H7 (cell line): Measurements from ENCODE around the gene KRTAP5-1. TPM values are rescaled to one million over a fixed set of nuclear protein-coding genes. Genes with fewer than 3 reads are reported as not detected.

Source experiments
- DNase-seq: peaks from one replicate; pipeline ENCODE4 v3.0.0; 2012
- H3K27me3 ChIP-seq: 2 replicates; pipeline ENCODE4 v1.6.0; 2011; ENCODE audit warnings: mild to moderate bottlenecking, low read length; ENCODE audit not compliant: control insufficient read depth, insufficient read depth
- H3K36me3 ChIP-seq: replicated peaks from 2 replicates; pipeline ENCODE4 v1.5.1; 2011; ENCODE audit warnings: low read length; ENCODE audit not compliant: control insufficient read depth, insufficient read depth
- H3K4me3 ChIP-seq: 2 replicates; pipeline ENCODE4 v1.5.1; 2011; ENCODE audit warnings: low read depth, mild to moderate bottlenecking, control low read depth, low read length, moderate library complexity; ENCODE audit not compliant: insufficient read depth
- total RNA-seq: library from RNA; depleted of rRNA; stranded (reverse); fragments of >200 nt; shearing (Covaris generic); gene quantifications from 2 replicates; pipeline ENCODE4 v1.2.3, GENCODE V29; 2014

KRTAP5-1 gene
- total RNA-seq, 1 experiment from 2014 or later: not detected

DNA sequence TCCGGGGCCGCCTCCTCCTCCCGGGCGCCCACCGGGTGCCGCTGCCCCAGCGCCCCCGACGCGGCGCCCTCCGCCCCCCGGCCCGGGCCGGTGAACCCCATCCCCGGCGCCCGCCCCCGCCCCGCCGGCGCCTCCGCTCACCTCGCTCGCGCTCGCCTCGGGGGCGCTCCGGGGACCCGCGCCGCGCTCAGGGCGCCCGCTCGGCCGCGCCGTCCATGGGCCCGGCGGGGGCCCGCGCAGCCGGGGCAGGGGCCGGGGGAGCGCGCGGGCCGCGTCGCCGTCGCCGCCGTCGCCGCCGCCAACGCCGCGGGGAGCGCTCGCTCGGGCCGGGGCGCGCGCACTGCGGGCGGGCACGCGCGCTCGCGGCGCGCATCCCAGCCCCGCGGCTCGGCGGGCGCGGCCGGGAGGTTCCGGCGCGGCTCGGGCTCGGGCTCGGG, 13.3 kb downstream of the KRTAP5-1 start:
- Histone ChIP-seq H3K27me3 (peaks cover 43% of the 10 kb centered on the region), H3K4me3 (peak overlapping the region; percentile 45), H3K36me3 (no peaks in the 10 kb centered on the region)
- DNase-seq: no peak

- Histone ChIP-seq H3K27me3 (peaks cover 43% of the 10 kb centered on the region), H3K36me3 (no peaks in the 10 kb centered on the region), H3K4me3 (peak overlapping the region; percentile 45)
- DNase-seq: peak; percentile 88
Observed at GRCh38 chr11:1570896-1571759, 14.0 kb downstream of the KRTAP5-1 start.

- Histone ChIP-seq H3K4me3 (no peak overlapping the region), H3K27me3 (peaks cover 43% of the 10 kb centered on the region)
- no peak for DNase-seq
Observed at GRCh38 chr11:1570531-1570895, 14.6 kb downstream of the KRTAP5-1 start.

DNA sequence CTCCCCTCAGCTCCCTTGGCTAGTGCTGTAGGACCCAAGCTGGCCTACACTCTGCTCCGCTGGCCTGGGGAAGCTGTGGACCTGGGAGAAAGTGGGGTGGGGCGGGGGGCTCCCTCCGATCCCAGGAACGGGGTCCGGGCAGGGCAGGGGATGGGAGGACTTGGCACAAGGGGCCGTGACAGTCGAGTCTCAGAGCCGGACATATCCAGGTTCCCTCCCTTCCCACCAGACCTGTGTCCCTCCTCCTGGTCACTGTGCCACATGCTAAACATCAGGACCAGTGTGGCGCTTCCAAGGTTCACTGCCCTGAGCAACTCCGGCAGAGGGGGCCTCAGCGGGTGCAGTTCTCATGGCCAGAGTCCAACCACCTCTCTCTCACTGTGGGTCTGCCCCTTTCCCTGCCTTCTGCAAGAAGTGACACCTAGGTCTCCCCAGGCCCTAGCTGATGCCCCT, 15.1 kb downstream of the KRTAP5-1 start:
- DNase-seq: peak; percentile 37
- Histone ChIP-seq H3K36me3 (no peaks in the 10 kb centered on the region), H3K4me3 (no peak overlapping the region), H3K27me3 (peaks cover 41% of the 10 kb centered on the region)

More at GRCh38 chr11:1570531-1570895, 14.6 kb downstream of the KRTAP5-1 start:
- no peaks in the 10 kb centered on the region for H3K36me3 ChIP-seq

GRCh38 chr11:1569251-1569780, 15.8 kb downstream of the KRTAP5-1 start:
- H3K4me3 ChIP-seq: no peak overlapping the region
- H3K27me3 ChIP-seq: peaks cover 35% of the 10 kb centered on the region

DNA sequence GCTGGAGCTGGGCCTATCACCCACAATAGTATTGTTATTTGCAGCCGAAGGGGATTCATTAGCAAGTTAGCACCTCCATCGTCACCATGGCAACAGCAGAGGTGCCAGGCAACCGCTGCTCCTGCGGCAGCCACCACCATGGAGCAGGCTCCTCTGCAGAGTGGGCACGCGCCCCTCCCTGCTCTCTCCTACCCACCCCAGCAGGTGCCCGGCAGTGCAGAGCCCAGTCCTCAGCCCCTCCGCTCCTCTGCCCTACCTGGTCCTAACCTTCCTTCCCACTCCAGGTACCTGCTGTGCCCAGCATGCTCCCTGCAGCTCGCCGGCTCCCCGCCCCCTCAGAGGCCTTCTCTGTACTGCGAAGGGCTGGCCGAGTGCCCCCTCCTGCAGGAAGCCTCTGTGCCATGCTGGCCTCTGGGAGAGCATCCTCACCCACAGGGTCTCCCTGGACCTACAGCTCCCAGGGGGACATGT, 16.6 kb downstream of the KRTAP5-1 start:
- peaks cover 27% of the 10 kb centered on the region for H3K27me3 ChIP-seq
- no peaks in the 10 kb centered on the region for H3K36me3 ChIP-seq
- H3K4me3 ChIP-seq: no peak overlapping the region
- DNase-seq: peak; percentile 90

More at GRCh38 chr11:1569251-1569780, 15.8 kb downstream of the KRTAP5-1 start:
- no peaks in the 10 kb centered on the region for H3K36me3 ChIP-seq
- peak; percentile 32 for DNase-seq

- Histone ChIP-seq H3K4me3 (no peak overlapping the region), H3K27me3 (peaks cover 19% of the 10 kb centered on the region), H3K36me3 (no peaks in the 10 kb centered on the region)
- peak; percentile 42 for DNase-seq
Observed at GRCh38 chr11:1567721-1568100, 17.4 kb downstream of the KRTAP5-1 start.

DNA sequence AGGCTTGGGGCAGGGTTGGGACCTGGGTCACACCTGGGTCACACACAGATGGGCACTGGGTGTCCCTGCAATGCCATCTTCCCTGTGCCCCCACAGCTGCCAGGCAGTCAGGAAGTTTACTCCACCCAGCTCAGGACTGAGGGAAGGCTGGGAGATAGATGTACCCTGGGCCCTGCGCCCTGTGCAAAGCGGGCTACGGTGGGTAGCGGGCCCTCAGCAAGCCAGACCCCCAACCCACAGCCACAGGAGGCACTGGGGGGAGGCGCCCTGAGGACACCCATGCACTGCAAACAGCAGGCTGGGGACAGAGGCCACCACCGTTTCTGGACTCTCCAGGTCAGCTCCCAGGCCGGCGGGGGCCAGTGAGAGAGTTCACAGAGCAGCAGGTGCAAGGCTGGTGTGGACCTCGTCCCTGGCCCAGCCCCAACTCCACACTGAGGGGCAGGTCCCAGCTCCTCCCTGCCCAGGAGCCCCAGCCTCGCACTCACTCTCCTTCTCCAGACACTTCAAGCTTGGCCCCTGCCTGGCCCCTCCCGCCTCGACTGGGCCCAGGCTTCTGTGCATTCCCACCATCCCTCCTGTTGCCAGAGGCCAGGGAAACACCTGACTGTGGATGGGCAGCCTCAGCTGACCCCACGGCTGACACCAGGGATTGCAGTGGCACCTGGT, 17.9 kb downstream of the KRTAP5-1 start:
- peak; percentile 44 for DNase-seq
- Histone ChIP-seq H3K27me3 (peaks cover 15% of the 10 kb centered on the region), H3K36me3 (no peaks in the 10 kb centered on the region), H3K4me3 (no peak overlapping the region)

DNA sequence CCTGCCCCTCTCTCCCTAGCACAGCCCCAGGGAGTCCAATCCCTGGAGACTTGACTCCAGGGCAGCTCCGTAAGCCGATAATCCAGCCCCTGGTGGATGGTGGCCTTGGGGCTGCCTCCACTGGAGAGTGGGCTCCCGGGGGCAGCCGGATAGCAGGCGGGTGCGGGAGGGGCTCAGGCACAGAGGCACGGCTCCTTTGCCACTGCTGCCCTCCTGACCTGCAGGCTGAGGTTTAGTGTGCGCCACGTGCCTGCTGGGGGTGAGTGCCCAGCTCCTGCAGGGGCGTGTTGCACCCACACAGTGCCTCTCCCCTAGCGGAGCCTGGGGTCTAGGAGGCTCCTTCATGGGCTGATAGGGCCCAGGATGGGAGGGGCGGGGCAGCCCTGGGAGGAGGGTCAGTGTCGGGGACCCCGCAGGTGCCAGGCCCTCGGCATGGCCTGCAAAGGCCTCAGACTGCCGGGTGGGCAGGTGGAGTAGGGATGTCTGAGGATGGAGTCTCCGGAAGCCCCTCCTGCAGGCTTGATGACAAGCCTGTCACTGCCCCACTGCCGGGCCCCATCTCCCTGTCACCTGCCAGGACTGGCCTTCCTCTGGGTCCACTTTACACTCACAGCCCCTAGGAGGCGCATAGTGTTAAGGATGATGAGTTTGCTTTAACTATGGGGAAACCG, 18.6 kb downstream of the KRTAP5-1 start:
- H3K4me3 ChIP-seq: no peak overlapping the region
- peaks cover 15% of the 10 kb centered on the region for H3K27me3 ChIP-seq
- DNase-seq: peak; percentile 61
- no peaks in the 10 kb centered on the region for H3K36me3 ChIP-seq

- Histone ChIP-seq H3K27me3 (peaks cover 9% of the 10 kb centered on the region), H3K36me3 (no peaks in the 10 kb centered on the region), H3K4me3 (no peak overlapping the region)
- DNase-seq: peak; percentile 40
Observed at GRCh38 chr11:1565904-1566247, 19.2 kb downstream of the KRTAP5-1 start.

- Histone ChIP-seq H3K27me3 (peaks cover 5% of the 10 kb centered on the region; the same call in 1 of the 2 replicates), H3K4me3 (no peak overlapping the region), H3K36me3 (no peaks in the 10 kb centered on the region)
- DNase-seq: peak; percentile 63
Observed at GRCh38 chr11:1565173-1565903, 19.7 kb downstream of the KRTAP5-1 start.

GRCh38 chr11:1564535-1565172, 20.4 kb downstream of the KRTAP5-1 start:
- H3K4me3 ChIP-seq: no peak overlapping the region
- H3K36me3 ChIP-seq: no peaks in the 10 kb centered on the region
- peak; percentile 98 for DNase-seq
- peaks cover 1% of the 10 kb centered on the region; the same call in 1 of the 2 replicates for H3K27me3 ChIP-seq

DNA sequence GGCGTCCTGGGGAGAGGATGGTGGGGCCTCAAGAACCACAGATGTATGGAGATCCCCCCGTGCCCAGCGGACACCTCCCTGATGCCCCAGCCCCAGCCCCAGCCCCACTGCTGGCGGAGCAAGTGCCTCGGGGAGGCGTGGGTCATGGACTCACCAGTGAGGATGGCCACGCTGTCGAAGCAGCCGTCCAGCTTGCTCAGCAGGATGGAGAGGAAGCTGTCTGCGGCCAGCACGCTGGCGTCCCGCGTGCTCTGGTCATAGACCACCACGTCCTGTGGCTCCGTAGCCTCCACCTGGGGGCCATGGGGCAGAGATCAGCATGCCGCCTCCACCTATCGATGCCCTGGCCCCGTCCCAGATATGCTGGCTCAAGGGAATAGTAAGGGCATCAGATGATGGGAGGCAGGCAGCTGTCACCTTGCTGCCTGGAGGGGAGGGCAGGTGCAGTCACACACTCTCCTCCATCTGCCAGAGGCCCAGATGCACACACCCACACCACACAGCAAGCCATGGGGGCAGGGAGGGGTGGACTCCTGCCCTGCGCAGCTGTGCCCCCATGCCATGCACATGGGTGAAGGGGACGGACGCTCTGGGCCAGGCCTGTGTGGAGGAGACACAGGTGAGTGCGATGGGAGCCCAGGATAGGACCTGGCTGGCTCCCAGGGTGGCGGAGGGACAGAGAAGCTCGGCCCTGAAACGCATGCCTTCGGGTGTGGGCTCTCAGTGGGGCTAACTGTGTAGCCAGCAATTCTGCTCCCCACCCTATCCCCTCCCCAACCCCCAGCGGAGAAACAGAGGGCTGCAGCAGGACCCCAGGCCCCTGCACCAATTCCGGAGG, 21.2 kb downstream of the KRTAP5-1 start:
- Histone ChIP-seq H3K4me3 (no peak overlapping the region), H3K36me3 (no peaks in the 10 kb centered on the region), H3K27me3 (no peaks in the 10 kb centered on the region)
- no peak for DNase-seq
